Ascending aorta (tissue), 2 donors: ENCODE measurements around the gene CEMIP. TPM values are rescaled to one million over a fixed set of nuclear protein-coding genes. Genes with fewer than 3 reads are reported as not detected.

ENCODE experiments used
- DNase-seq, 2 donors: peaks; one replicate each; pipeline ENCODE4 v3.0.0-alpha.2; 2019; ENCODE audit warnings: low spot score in 2 of 2
- H3K27ac ChIP-seq, 2 donors: fragments of 200-600 bp; sonication (generic); one replicate each; pipeline ENCODE4 v1.5.1; 2016 to 2017; ENCODE audit warnings: mild to moderate bottlenecking in 1 of 2
- H3K27me3 ChIP-seq: fragments of 200-600 bp; sonication (generic); one replicate; pipeline ENCODE4 v1.5.1; 2017
- H3K36me3 ChIP-seq, 2 donors: fragments of 200-600 bp; sonication (generic); one replicate each; pipeline ENCODE4 v1.5.1; 2016
- H3K4me1 ChIP-seq, 2 donors: fragments of 200-600 bp; sonication (generic); one replicate each; pipeline ENCODE4 v1.5.1; 2016 to 2017; ENCODE audit warnings: mild to moderate bottlenecking in 1 of 2
- H3K4me3 ChIP-seq, 2 donors: fragments of 200-600 bp; sonication (generic); one replicate each; pipeline ENCODE4 v1.5.1; 2016 to 2017; ENCODE audit warnings: mild to moderate bottlenecking in 1 of 2
- H3K9me3 ChIP-seq, 2 donors: fragments of 200-600 bp; sonication (generic); one replicate each; pipeline ENCODE4 v1.5.1; 2016
- intact Hi-C: fragments of 100-400 bp; cut with DNase I; formaldehyde crosslinking; loops from one replicate; pipeline ENCODE4 v1.15.1; 2023
- total RNA-seq: library from RNA; depleted of rRNA; stranded (reverse); fragments of >200 nt; gene quantifications from one replicate; pipeline ENCODE4 v1.1.0, GENCODE V29; 2016
- TF ChIP-seq, protein P1 (sequence below), 3 experiments: fragments of 200-600 bp in 2 of 3; fragments of 450-650 bp in 1 of 3; sonication (generic) in 2 of 3; IDR thresholded peaks; one replicate each; pipeline ENCODE4 v1.5.1; 2016 to 2019; ENCODE audit warnings: antibody characterized with exemption in 3 of 3, mild to moderate bottlenecking in 1 of 3, moderate library complexity in 1 of 3

Gene CEMIP
- total RNA-seq, 1 donor from 2014 or later = not detected

- Histone ChIP-seq H3K27me3 (no peaks in the 10 kb centered on the region), H3K4me1 (no peaks in the 10 kb centered on the region), H3K4me3 (no peak overlapping the region), H3K27ac (no peak overlapping the region), H3K9me3 (no peaks in the 10 kb centered on the region), H3K36me3 (peaks cover 0 to 51% of the 10 kb centered on the region in 2 donors)
- DNase-seq = no peak
- intact Hi-C loops = no loop called here
- TF ChIP-seq, protein P1, sequence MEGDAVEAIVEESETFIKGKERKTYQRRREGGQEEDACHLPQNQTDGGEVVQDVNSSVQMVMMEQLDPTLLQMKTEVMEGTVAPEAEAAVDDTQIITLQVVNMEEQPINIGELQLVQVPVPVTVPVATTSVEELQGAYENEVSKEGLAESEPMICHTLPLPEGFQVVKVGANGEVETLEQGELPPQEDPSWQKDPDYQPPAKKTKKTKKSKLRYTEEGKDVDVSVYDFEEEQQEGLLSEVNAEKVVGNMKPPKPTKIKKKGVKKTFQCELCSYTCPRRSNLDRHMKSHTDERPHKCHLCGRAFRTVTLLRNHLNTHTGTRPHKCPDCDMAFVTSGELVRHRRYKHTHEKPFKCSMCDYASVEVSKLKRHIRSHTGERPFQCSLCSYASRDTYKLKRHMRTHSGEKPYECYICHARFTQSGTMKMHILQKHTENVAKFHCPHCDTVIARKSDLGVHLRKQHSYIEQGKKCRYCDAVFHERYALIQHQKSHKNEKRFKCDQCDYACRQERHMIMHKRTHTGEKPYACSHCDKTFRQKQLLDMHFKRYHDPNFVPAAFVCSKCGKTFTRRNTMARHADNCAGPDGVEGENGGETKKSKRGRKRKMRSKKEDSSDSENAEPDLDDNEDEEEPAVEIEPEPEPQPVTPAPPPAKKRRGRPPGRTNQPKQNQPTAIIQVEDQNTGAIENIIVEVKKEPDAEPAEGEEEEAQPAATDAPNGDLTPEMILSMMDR (IDR thresholded peaks at IDR 0.05) = no peak
Observed at GRCh38 chr15:80940331-80940730, 161.2 kb downstream of the CEMIP start.

DNA sequence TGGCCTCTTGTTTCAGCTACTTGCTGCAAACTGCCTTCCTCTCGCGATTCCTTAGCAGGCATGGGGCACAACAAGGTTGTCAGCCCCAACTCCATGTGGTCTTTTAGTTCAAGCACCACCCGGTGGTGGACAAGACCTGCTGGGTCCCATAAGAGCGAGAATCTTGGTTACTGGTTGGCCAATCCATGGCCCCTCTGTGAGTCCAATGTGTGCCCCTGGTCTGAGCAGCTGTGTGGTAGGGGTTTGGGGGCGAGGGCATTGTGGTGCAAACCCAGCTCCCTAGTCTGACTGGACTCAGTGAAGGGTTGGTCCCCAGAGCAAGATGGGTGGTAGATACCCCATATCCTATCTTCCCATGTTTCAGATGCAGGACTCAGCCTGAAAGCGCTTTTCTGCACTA is 161.7 kb downstream of the CEMIP start:
- H3K4me3 ChIP-seq = no peak overlapping the region
- H3K27me3 ChIP-seq = no peaks in the 10 kb centered on the region
- DNase-seq = peak in 1 of 2 donors; percentile 31
- intact Hi-C loops = no loop called here
- H3K27ac ChIP-seq = no peak overlapping the region
- TF ChIP-seq, protein P1 (IDR thresholded peaks at IDR 0.05) = no peak
- no peaks in the 10 kb centered on the region for H3K4me1 ChIP-seq
- peaks cover 0 to 56% of the 10 kb centered on the region in 2 donors for H3K36me3 ChIP-seq
- no peaks in the 10 kb centered on the region for H3K9me3 ChIP-seq

- peak in 1 of 2 donors; percentile 28 for DNase-seq
- TF ChIP-seq, protein P1 (IDR thresholded peaks at IDR 0.05) = no peak
Observed at GRCh38 chr15:80942266-80942665, 163.1 kb downstream of the CEMIP start.

GRCh38 chr15:80942746-80943565 is 163.8 kb downstream of the CEMIP start:
- DNase-seq = peak in 1 of 2 donors; percentile 58
- intact Hi-C loops = no loop called here
- Histone ChIP-seq H3K4me3 (no peak overlapping the region), H3K9me3 (no peaks in the 10 kb centered on the region), H3K27ac (no peak overlapping the region), H3K27me3 (no peaks in the 10 kb centered on the region), H3K4me1 (no peaks in the 10 kb centered on the region), H3K36me3 (peaks cover 19 to 65% of the 10 kb centered on the region in 2 donors)
- TF ChIP-seq, protein P1 (IDR thresholded peaks at IDR 0.05) = no peak

More at GRCh38 chr15:80942266-80942665, 163.1 kb downstream of the CEMIP start:
- no peak overlapping the region for H3K4me3 ChIP-seq
- intact Hi-C loops = no loop called here
- H3K9me3 ChIP-seq = no peaks in the 10 kb centered on the region
- H3K36me3 ChIP-seq = peaks cover 12 to 63% of the 10 kb centered on the region in 2 donors
- no peaks in the 10 kb centered on the region for H3K27me3 ChIP-seq
- no peak overlapping the region for H3K27ac ChIP-seq
- no peaks in the 10 kb centered on the region for H3K4me1 ChIP-seq

GRCh38 chr15:80944818-80945217 is 165.6 kb downstream of the CEMIP start:
- H3K9me3 ChIP-seq = no peaks in the 10 kb centered on the region
- no peak overlapping the region for H3K27ac ChIP-seq
- H3K36me3 ChIP-seq = peaks cover 29 to 79% of the 10 kb centered on the region in 2 donors
- H3K4me1 ChIP-seq = no peaks in the 10 kb centered on the region
- no peak for DNase-seq
- no peaks in the 10 kb centered on the region for H3K27me3 ChIP-seq
- TF ChIP-seq, protein P1 (IDR thresholded peaks at IDR 0.05) = no peak
- H3K4me3 ChIP-seq = no peak overlapping the region
- intact Hi-C loops = no loop called here
